HEK293T (cell line): ENCODE data around the gene CAVIN3.

ENCODE experiments used
- BHLHE40 ChIP-seq: fragments of 450-650 bp; IDR thresholded peaks from 2 replicates; pipeline ENCODE4 v1.6.1; 2016; ENCODE audit warnings: mild to moderate bottlenecking, moderate library complexity, borderline replicate concordance
- CTBP1 ChIP-seq: fragments of 450-650 bp; IDR thresholded peaks from 2 replicates; pipeline ENCODE4 v1.6.1; 2016; ENCODE audit warnings: borderline replicate concordance
- ELF4 ChIP-seq: fragments of 450-650 bp; IDR thresholded peaks from 2 replicates; pipeline ENCODE4 v1.6.1; 2017; ENCODE audit warnings: antibody characterized with exemption
- FOXM1 ChIP-seq: fragments of 450-650 bp; IDR thresholded peaks from 2 replicates; pipeline ENCODE4 v1.6.1; 2017; ENCODE audit warnings: mild to moderate bottlenecking, borderline replicate concordance
- LEF1 ChIP-seq: fragments of 450-650 bp; IDR thresholded peaks from 2 replicates; pipeline ENCODE4 v1.6.1; 2017; ENCODE audit warnings: mild to moderate bottlenecking, borderline replicate concordance
- NFRKB ChIP-seq: fragments of 450-650 bp; IDR thresholded peaks from 2 replicates; pipeline ENCODE4 v1.6.1; 2016; ENCODE audit warnings: mild to moderate bottlenecking, moderate library complexity
- SP1 ChIP-seq: fragments of 450-650 bp; IDR thresholded peaks from 2 replicates; pipeline ENCODE4 v1.6.1; 2017
- SUZ12 ChIP-seq: fragments of 450-650 bp; IDR thresholded peaks from 2 replicates; pipeline ENCODE4 v1.6.1; 2016; ENCODE audit warnings: mild to moderate bottlenecking

DNA sequence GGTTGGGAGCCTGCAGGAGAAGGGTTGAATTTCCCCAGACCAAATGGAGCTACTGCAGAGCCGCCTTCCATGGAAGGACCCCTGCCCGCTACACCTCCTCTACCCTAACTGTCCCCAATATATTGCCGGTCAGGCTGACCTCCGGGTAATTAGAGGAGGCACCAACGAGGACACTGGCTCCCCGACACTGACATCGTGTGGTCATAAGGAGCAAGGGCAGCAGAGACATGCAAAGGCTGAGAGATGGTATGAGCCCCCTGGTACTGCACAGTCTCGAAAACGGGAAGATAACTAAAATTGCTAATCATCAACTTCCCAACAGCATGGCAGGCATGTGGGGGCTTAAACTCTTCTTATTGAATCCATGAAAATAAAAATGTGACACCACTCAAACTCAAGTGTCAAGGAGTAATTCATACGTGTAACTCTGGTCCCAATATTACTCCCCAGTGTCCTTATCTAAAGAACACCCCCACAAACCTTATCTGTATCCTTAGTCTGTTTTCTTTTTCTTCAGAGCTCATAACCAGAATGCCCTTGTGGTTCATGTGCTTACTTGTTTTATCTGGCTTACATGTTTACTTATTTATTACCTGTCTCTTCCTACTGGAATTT, 4.4 kb downstream of the CAVIN3 start:
- TF ChIP-seq CTBP1, result no peak
- no peak for TF ChIP-seq FOXM1
- TF ChIP-seq ELF4, result no peak
- TF ChIP-seq SP1, result no peak
- no peak for TF ChIP-seq LEF1
- no peak for TF ChIP-seq BHLHE40
- TF ChIP-seq SUZ12, result no peak
- TF ChIP-seq NFRKB, result no peak
